Activated naive CD4-positive, alpha-beta T cell treated with anti-CD3 and anti-CD28 coated beads, Interleukin-2, amount 10 ng/mL, durations not matched to agents 7 days and 5 days (primary cell): Measurements from ENCODE around the gene GPR153.
"Not testable (repeated sequence)": the region's sequence is repeated elsewhere in the genome, so short reads cannot be mapped to it uniquely, and the experiment has no call there.

ENCODE experiments used
- CTCF ChIA-PET: fragments of 350-600 bp; sonication (Branson Sonifier 250); formaldehyde crosslinking; loops from one replicate; lab custom pipeline; 2021; ENCODE audit warnings: antibody characterized with exemption; lab: Charles Lee
- DNase-seq: peaks from one replicate; pipeline ENCODE4 v3.0.0-alpha.2; 2020
- H3K27ac Mint-ChIP-seq: one replicate; pipeline ENCODE4 v1.8.0; 2021; ENCODE audit warnings: mild to moderate bottlenecking, moderate library complexity, mixed read lengths
- H3K27me3 Mint-ChIP-seq: one replicate; pipeline ENCODE4 v1.8.0; 2021; ENCODE audit warnings: mild to moderate bottlenecking, mixed read lengths
- H3K36me3 Mint-ChIP-seq: one replicate; pipeline ENCODE4 v1.8.0; 2021; ENCODE audit warnings: mixed read lengths
- H3K4me1 Mint-ChIP-seq: one replicate; pipeline ENCODE4 v1.8.0; 2021; ENCODE audit warnings: mixed read lengths
- H3K4me3 Mint-ChIP-seq: one replicate; pipeline ENCODE4 v1.8.0; 2021; ENCODE audit warnings: mild to moderate bottlenecking, moderate library complexity, mixed read lengths
- H3K9me3 Mint-ChIP-seq: one replicate; pipeline ENCODE4 v1.8.0; 2021; ENCODE audit warnings: mixed read lengths

The GPR153 gene

DNA sequence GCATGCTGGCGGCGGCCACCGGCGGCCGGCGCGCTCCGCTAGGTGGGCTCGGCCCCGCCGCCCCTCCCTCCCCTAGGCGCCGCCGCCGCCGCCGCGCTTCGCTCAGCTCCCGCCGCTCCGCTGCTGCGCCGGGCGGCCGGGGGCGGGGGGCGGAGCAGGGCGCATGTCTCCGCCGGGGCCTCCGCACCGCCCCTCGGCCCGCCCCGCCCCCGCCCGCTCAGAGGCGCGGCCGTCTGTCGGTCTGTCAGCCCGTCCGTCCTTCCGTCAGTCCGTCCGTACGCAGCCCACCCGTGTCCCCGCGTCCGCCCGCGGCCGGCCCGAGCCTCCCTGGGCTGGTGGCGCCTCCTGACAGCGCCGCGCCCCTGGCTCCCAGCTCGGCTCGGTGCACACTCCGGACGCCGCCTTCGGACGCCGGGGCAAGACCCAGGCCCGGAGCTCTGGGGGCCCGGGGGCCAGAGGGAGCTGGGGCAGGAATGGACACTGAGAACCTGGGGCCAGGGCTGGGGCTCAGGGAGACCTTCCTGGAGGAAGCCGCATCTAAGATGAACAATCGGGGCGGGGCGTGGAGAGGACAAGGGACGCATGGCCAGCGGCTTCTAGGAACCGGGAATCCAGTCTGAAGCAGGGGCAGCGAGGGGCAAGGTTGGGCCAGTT lies at the start of gene GPR153:
Gene GPR153, minus strand, starts transcription at position 138 of the 654 bp plus-strand sequence. CDS start 6,193 bp downstream, outside the sequence.
- Mint-ChIP-seq H3K4me3 (peak within 1 kb of the TSS; percentile 66), H3K4me1 (peaks cover 14% of the 10 kb centered on the region), H3K9me3 (no peaks in the 10 kb centered on the region), H3K27me3 (peaks cover 64% of the 10 kb centered on the region), H3K27ac (no peak within 1 kb of the TSS), H3K36me3 (no peaks in the 10 kb centered on the region)
- peak; percentile 61 for DNase-seq
- CTCF ChIA-PET, result interaction anchor here (1.1 kb wide), 1 partner anchor 14 kb away, joined by 4 read pairs; no protein-coding TSS in a partner anchor

DNA sequence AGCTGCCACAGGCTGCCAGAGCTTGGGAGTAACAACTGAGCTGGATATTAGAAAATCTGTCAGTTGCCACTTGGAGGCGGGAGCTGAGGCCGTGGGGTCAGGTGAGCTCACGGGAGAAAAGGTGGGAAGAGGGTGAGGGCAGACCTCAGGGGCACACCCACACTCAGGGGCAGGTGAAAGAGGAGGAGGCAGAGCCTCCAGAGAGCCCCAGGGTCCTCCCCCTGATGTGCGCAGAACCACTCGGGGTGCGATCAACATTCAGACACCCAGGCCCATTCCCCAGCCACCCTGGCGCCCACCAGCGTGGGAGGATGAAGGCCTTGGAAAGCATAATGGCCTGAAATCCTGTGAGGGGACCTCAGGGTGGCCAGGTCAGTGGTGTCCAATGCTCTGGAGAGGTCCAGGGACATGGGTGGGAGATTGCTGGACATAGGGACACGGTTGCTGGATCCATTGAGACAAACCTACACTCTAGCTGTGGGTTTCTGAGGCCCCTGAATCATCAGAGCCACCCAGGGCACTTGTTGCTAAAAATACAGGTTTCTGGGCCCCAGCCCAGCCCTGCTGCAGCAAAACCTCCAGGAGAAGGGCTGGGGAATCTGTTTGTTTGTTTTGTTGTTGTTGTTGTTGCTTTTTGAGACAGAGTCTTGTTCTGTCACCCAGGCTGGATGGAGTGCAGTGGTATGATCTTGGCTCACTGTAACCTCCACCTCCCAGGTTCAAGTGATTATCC lies 49.4 kb upstream of the GPR153 start:
- no peak for DNase-seq
- Mint-ChIP-seq H3K36me3 (peaks cover 20% of the 10 kb centered on the region), H3K27ac (no peak overlapping the region), H3K4me3 (no peak overlapping the region), H3K4me1 (no peaks in the 10 kb centered on the region), H3K9me3 (peaks cover 12% of the 10 kb centered on the region), H3K27me3 (no peaks in the 10 kb centered on the region)
- CTCF ChIA-PET, result no interaction called here

DNA sequence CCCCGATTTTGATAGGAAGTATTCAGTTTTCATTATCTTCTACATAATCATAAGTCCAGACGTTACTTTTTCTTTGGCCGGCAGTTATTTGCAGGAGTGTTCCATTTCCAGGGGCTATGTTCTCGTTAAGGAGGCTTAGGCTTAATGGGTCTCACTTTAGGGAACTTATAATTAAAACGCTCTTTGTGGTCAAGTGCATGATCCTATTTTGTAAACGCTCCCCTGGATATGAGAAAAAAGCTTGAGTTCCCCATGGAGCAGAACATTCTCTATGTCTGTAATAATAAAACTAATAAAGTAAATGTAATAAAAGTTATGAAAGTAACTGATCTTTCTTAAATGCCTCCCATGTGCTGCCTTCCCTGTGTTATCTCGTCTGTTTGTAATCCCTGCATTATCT lies 48.7 kb upstream of the GPR153 start:
- H3K36me3 Mint-ChIP-seq, result peaks cover 20% of the 10 kb centered on the region
- H3K4me1 Mint-ChIP-seq, result no peaks in the 10 kb centered on the region
- DNase-seq, result no peak
- H3K4me3 Mint-ChIP-seq, result no peak overlapping the region
- CTCF ChIA-PET, result no interaction called here
- H3K27ac Mint-ChIP-seq, result no peak overlapping the region
- peaks cover 12% of the 10 kb centered on the region for H3K9me3 Mint-ChIP-seq
- H3K27me3 Mint-ChIP-seq, result no peaks in the 10 kb centered on the region

DNA sequence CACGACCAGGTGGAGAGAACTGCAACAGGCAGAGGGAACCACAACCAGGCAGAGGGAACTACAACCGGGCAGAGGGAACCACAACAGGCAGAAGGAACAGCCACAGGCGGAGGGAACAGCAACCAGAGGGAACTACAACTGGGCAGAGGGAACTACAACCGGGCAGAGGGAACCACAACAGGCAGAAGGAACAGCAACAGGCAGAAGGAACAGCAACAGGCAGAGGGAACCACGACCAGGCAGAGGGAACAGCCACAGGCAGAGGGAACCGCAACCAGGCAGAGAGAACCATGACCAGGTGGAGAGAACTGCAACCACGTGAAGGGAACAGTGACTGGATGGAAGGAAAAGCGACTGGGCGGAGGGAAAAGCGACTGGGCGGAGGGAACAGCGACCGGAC lies 47.6 kb upstream of the GPR153 start:
- CTCF ChIA-PET, result no interaction called here
- no peak overlapping the region for H3K4me3 Mint-ChIP-seq
- no peaks in the 10 kb centered on the region for H3K4me1 Mint-ChIP-seq
- DNase-seq, result no peak
- peaks cover 12% of the 10 kb centered on the region for H3K9me3 Mint-ChIP-seq
- peaks cover 20% of the 10 kb centered on the region for H3K36me3 Mint-ChIP-seq
- H3K27ac Mint-ChIP-seq, result no peak overlapping the region
- H3K27me3 Mint-ChIP-seq, result no peaks in the 10 kb centered on the region

DNA sequence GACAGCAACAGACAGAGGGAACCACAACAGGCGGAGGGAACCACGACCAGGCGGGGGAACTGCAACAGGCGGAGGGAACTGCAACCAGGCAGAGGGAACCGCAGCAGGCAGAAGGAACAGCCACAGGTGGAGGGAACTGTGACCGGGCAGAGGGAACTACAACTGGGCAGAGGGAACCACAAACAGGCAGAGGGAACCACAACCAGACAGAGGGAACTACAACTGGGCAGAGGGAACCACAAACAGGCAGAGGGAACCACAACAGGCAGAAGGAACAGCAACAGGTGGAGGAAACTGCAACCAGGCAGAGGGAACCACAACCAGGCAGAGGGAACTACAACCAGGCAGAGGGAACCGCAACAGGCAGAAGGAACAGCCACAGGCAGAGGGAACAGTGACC lies 46.8 kb upstream of the GPR153 start:
- Mint-ChIP-seq H3K36me3 (peaks cover 20% of the 10 kb centered on the region), H3K9me3 (peaks cover 12% of the 10 kb centered on the region)
- H3K27me3 Mint-ChIP-seq, H3K27ac Mint-ChIP-seq, DNase-seq, CTCF ChIA-PET, H3K4me1 Mint-ChIP-seq, H3K4me3 Mint-ChIP-seq: not testable (repeated sequence)

DNA sequence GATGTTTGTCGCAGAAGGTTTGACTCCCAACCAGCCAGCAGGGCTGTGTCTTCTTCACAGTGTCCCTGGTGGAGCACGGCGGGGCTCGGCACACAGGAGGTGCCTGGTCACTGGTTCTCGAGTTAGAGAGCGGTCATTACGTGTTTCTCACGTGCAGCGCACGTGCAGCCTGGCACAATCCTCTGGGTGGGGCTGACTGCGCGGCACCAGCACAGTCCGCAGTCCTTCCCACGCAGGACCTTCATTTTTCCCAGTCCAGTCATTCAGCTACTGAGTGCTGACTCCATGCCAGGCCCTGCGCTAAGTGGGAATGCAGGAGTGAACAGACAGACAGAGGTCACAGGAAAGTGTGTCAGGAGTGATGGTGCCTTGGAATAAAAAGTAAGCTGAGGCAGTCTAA lies 46.2 kb upstream of the GPR153 start:
- H3K9me3 Mint-ChIP-seq, result peaks cover 12% of the 10 kb centered on the region
- no peak overlapping the region for H3K4me3 Mint-ChIP-seq
- CTCF ChIA-PET, result no interaction called here
- H3K36me3 Mint-ChIP-seq, result peaks cover 20% of the 10 kb centered on the region
- H3K27ac Mint-ChIP-seq, result no peak overlapping the region
- H3K4me1 Mint-ChIP-seq, result no peaks in the 10 kb centered on the region
- no peak for DNase-seq
- no peaks in the 10 kb centered on the region for H3K27me3 Mint-ChIP-seq

DNA sequence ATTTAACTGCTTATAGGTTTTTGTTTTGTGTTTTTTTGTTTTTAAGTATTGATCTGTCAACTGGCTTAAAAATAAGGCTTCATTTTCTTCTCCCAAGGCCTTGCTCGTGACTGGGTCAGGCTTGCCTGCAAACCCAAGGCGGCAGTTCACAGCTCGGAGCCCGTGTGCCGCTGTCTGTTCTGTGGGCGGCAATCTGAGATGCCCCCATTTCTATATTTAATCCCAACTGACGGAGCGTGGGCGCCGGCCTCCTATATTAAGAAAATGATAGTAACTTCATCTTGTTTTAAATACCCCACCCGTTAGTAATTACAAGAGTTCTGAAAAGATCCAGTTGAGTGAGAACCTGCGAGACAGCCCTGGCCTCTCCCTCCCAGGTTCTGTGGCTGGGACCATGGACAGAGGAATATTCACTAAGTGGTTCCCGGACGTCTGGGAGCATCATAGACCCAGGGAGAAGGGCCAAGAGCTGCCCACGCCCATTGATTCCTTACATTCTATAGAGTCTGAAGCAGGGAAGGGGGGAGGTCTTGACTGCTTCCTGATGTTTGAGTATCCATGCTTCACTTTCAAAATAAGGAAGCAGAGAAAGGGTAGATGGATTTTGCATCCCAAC lies 42.6 kb upstream of the GPR153 start:
- Mint-ChIP-seq H3K9me3 (peaks cover 11% of the 10 kb centered on the region), H3K4me1 (no peaks in the 10 kb centered on the region), H3K36me3 (peaks cover 17% of the 10 kb centered on the region), H3K27me3 (no peaks in the 10 kb centered on the region), H3K27ac (no peak overlapping the region), H3K4me3 (no peak overlapping the region)
- no peak for DNase-seq
- CTCF ChIA-PET, result no interaction called here

DNA sequence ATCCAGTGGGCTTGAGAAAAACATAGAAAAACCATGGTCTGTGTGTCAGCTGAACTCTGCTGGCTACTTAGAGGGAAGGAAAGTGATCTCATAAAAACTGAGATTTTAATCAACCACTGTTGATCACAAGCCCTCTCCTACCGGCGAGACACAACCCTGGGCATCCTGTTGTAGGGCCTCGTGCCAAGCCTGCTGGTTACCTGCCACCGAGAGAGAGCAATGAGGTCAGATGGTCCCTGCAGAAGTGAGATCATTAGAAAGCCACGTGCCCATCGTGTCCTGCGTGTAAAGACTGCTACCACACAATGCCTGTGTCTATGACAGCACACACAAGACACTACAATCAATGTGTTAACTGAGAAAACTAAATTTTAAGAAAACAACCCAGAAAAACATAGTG lies 41.7 kb upstream of the GPR153 start:
- Mint-ChIP-seq H3K36me3 (peaks cover 13% of the 10 kb centered on the region), H3K27ac (no peak overlapping the region), H3K4me1 (no peaks in the 10 kb centered on the region), H3K4me3 (no peak overlapping the region), H3K9me3 (peaks cover 2% of the 10 kb centered on the region), H3K27me3 (no peaks in the 10 kb centered on the region)
- DNase-seq, result no peak
- CTCF ChIA-PET, result no interaction called here

DNA sequence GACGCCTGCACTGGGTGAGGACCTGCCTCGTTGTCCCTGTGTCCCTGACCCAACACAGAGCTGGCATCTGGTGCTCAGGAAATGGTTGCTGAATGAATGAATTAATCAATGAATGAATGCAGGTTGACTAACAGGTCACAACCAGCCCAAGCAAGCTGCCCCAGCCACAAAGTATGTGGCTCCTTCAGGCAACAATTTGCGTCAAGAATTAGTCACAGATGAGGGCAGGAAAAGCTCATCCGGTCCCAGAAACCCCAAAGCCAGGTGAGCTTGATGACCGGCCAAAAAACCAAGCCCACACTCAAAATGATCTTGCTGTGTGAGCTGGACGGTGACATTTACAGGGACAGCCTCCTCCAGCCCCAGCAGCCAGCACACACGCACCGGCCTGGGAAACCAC lies 40.6 kb upstream of the GPR153 start:
- Mint-ChIP-seq H3K9me3 (no peaks in the 10 kb centered on the region), H3K27me3 (no peaks in the 10 kb centered on the region), H3K27ac (no peak overlapping the region), H3K36me3 (peaks cover 3% of the 10 kb centered on the region), H3K4me3 (no peak overlapping the region), H3K4me1 (no peaks in the 10 kb centered on the region)
- CTCF ChIA-PET, result no interaction called here
- no peak for DNase-seq

DNA sequence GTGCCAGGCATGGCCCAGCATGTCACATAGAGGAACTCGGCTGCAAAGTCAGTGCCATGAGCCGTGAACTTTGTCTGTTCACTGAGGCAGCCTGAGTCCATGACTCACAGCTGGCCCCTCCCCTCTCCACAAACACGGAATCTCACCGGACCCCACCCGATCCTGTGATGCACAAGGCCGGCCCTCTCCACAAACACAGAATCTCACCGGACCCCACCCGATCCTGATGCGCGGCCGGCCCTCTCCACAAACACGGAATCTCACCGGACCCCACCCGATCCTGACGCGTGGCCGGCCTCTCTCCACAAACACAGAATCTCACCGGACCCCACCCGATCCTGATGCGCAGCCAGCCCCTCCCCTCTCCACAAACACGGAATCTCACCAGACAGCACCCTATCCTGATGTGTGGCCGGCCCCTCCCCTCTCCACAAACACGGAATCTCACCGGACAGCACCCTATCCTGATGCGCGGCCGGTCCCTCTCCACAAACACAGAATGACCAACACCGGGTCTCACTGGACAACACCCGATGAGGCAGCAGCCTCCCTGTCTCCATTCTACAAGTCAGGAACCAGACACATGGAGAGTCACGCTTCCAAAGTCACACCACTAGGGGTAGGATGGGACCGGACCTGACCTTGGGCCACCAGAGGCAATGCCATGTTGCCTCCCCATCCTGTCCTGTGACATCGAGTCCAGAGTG lies 39.6 kb upstream of the GPR153 start:
- H3K36me3 Mint-ChIP-seq, result no peaks in the 10 kb centered on the region
- H3K27ac Mint-ChIP-seq, result no peak overlapping the region
- H3K4me1 Mint-ChIP-seq, result no peaks in the 10 kb centered on the region
- DNase-seq, result no peak
- H3K27me3 Mint-ChIP-seq, result no peaks in the 10 kb centered on the region
- CTCF ChIA-PET, result no interaction called here
- H3K4me3 Mint-ChIP-seq, result no peak overlapping the region
- H3K9me3 Mint-ChIP-seq, result no peaks in the 10 kb centered on the region

DNA sequence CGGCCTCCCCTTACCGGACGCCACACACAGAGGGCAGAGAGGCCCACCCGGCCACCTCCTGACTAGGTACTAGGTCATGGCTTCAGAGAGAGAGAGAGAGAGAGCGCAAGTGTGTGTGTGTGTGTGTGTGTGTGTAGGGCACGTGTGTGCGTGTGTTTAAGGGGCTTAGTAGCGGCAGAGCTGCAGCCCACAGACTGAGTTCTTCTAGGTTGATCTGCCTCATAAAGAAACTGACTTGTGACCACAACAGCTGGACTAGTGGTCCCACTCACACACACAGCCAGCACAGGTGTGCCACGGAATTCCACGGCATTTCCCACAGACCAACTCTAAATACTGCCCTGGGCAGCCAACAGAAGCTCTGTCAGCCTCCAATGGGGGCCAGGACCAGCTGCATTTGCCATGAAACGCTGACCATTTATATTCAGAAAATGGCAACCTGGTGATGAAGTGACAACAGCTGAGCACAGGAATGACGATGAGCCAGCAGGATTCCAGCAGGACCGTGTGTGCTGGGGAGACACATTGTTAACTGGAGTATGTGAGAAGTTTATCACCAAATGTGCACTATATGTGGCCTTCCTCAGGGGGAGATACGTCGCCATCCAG lies 38.8 kb upstream of the GPR153 start:
- H3K27ac Mint-ChIP-seq, result peak overlapping the region; percentile 64
- H3K4me1 Mint-ChIP-seq, result peaks cover 2% of the 10 kb centered on the region
- no peaks in the 10 kb centered on the region for H3K27me3 Mint-ChIP-seq
- CTCF ChIA-PET, result no interaction called here
- H3K36me3 Mint-ChIP-seq, result no peaks in the 10 kb centered on the region
- DNase-seq, result no peak
- no peaks in the 10 kb centered on the region for H3K9me3 Mint-ChIP-seq
- no peak overlapping the region for H3K4me3 Mint-ChIP-seq

DNA sequence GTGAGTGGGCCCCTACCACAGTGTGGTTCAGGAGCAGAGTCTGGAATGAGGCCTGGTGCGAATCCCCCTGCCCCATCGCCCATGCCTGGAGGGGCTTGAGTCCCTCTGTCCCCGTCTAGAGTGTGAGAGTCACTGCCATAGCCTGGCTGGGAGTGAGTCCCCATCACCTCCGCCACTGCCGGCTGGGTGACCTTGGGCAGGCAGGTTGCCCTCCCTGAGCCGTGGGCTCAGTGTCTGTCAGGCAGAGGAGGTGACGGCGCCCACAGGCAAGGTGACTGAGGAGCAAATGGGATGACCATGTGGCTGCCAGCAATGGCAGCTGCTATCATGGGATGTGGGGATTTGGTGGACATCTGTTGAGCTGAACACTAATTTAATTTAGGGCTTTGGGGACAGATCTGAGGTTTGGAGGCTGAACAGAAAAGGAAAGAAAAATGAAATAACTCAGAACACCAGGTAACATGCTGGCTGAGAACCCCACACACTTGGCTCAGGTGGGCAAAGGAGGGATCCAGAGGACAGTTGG lies 38.1 kb upstream of the GPR153 start:
- H3K9me3 Mint-ChIP-seq, result no peaks in the 10 kb centered on the region
- H3K4me1 Mint-ChIP-seq, result peaks cover 6% of the 10 kb centered on the region
- CTCF ChIA-PET, result no interaction called here
- H3K27ac Mint-ChIP-seq, result no peak overlapping the region
- H3K36me3 Mint-ChIP-seq, result peaks cover 4% of the 10 kb centered on the region
- H3K4me3 Mint-ChIP-seq, result no peak overlapping the region
- H3K27me3 Mint-ChIP-seq, result no peaks in the 10 kb centered on the region
- no peak for DNase-seq

DNA sequence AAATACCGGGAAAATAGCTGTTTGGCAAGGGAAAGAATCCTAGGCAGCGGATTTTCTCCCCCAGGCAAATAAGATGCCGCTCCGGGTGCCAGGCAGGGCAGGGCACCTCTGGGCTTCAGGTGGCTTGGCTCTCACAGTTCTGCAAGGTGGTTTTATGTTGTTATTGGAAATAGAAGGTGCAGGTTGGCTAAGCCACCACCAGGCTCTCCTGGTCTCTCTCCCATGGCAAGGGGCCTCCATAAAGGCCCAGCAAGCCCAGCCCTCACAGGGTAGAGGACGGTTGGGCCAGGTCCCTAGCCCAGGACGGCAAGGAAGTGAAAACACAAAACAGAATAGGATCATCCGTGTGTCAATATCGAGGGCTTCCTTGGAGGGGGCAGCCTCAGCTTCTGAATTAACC lies 37.6 kb upstream of the GPR153 start:
- H3K36me3 Mint-ChIP-seq, result peaks cover 7% of the 10 kb centered on the region
- H3K4me3 Mint-ChIP-seq, result no peak overlapping the region
- CTCF ChIA-PET, result no interaction called here
- H3K27ac Mint-ChIP-seq, result no peak overlapping the region
- no peaks in the 10 kb centered on the region for H3K27me3 Mint-ChIP-seq
- no peak for DNase-seq
- H3K4me1 Mint-ChIP-seq, result peaks cover 6% of the 10 kb centered on the region
- no peaks in the 10 kb centered on the region for H3K9me3 Mint-ChIP-seq

DNA sequence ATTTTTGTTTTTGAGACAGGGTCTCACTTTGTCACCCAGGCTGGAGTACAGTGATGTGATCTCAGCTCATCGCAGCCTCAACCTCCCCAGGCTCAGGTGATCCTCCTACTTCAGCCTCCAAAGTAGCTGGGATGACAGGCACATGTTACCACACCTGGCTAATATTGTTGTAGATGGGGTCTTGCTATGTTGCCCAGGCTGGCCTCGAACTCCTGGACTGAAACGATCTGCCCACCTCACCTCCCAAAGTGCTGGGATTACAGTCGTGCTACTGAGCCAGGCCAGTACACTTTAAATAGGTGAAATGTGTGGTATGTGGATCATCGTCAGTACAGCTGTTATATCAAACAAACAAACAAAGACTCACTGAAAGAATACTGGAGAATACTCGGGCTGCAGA lies 35.0 kb upstream of the GPR153 start:
- peaks cover 6% of the 10 kb centered on the region for H3K4me1 Mint-ChIP-seq
- H3K27ac Mint-ChIP-seq, result peak overlapping the region; percentile 49

More for the DNA sequence above, 35.0 kb upstream of the GPR153 start:
- H3K27me3 Mint-ChIP-seq, result no peaks in the 10 kb centered on the region
- no peak for DNase-seq
- H3K36me3 Mint-ChIP-seq, result peaks cover 12% of the 10 kb centered on the region
- H3K9me3 Mint-ChIP-seq, result no peaks in the 10 kb centered on the region
- CTCF ChIA-PET, result no interaction called here
- H3K4me3 Mint-ChIP-seq, result no peak overlapping the region
